DLD1 (cell line): Measurements from ENCODE around the gene ARHGAP30.
"Not testable (repeated sequence)": the region's sequence is repeated elsewhere in the genome, so short reads cannot be mapped to it uniquely, and the experiment has no call there.

Experiments used
- in situ Hi-C: cut with HindIII; loops from 2 replicates; pipeline ENCODE4 v1.10.0; 2017; ENCODE audit warnings: low sequenced_read_pairs

The ARHGAP30 gene

DNA sequence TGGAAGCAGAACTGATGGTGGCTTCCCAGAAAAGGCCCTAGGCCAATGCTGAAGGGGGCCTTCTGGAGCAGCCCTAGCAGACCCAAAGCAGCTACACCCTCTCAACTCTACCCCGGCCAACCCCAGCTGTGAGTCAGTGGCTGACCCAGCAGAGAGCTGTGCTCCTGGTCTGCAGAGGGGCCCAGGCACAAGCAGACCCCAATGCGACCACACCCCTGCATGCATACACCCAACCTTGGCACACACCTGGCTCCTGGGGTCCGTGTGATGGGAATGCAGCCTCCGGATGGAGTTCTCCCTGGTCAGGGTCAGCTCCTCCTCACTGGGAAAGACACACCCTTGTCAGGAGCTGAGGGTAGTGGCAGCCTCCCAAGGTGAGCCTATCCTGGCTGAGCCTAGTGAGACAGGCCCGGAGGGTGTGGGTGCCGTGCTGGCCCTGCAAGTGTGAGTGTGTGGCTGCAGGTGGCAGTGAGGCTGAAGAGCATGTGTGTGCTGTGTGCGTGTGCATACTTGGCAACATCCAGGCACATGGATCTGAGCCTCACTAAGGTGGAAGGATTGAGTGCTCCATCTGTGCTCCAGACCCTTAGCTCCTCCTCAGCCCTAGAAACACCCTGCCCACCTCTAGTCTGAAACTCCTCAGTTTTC, 3.9 kb upstream of the ARHGAP30 start:
- in situ Hi-C loops, result no loop called here

DNA sequence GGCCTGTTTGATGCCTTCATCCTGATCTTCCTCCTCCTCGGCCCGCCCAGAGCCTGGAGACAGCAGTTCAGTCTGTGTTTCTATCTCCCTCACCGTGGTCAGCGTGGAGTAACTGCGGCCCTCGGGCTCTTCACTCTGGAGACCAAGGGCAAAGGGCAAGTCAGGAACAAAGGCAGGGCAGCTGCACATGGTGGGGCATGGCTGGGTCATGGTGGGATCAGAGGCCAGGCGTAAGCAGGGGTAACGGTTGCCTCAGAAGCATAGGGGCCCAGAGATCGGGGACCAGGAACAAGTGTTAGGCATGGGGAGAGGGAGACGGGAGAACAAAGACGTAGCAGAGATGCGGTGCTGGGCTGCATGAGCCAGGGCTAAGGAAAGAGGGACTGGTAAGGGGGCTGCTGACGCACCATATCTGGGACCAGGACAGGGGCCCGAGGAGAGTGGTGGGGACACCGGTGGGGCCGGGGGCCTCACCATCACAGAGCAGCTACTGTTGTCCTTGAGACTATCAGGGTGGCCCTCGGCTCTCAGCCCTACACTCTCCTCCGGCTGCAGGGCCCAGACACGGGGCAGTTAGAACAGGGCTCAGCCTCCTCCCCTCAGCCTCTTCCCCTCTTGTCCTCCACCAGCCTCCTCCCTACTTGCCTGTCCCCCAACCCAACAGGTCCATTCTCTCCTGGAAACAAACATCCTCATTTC, 3.2 kb upstream of the ARHGAP30 start:
- in situ Hi-C loops, result no loop called here

DNA sequence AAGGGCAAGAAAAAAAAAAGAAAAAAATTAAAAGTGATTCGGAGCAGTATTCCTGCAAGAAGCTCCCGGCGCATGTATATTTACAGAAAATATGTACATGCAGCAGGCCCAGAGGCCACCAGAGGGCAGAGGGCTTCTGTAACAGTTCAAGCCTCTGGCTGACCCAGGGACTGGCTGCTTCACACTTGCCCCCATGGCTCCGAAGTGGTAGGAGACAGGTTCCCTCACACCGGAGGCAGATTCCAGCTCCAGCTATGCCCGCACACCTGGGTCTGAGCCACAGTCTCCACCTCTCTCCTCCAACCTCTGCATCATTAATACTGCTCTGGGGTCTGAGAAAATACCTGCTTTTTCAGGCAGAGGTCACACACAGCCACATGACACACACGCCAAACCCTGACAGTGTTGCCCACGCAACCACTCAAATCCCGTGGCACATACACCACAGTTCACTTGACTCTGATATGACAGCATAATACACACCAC, 2.2 kb upstream of the ARHGAP30 start:
- in situ Hi-C loops, result no loop called here

DNA sequence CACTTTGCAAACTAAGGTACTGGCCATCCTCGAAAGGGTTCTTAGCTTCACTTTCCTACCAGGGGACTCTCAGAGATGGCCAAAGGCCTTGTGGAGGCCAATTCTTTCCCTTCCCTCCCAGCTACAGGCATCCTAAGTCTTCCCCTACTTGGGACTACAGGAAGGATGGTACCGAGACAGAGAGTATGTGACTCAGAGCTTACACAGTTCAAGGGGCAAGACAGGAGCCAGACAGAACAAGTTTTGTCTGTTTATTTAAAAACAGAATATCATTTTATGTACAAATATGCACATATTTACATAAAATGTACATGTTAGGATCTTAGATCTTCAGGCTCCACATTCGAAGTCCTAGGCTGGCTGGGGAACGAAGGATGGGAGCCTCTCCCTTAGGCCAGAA, 1.1 kb upstream of the ARHGAP30 start:
- in situ Hi-C loops, result no loop called here

DNA sequence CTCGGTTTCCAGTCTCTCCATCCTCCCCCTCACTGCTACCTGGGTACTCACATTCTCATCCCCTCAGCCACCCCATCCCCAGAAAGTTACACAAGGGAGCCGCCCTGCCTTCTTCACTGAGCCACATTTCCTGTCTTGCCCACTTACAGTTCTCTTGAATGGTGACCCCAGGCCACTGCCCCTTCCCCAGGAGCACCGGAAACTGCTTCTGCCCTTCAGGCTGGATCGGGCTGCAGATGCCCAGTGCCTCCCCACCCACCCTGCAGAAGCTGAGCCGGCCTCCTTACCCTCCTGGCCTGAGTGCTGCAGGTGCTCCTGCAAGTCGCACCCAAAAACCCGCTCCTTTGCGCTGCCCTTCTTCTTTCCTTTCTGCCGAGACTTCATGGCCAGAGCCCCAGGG, 450 bp downstream of the ARHGAP30 start:
- in situ Hi-C loops, result no loop called here

DNA sequence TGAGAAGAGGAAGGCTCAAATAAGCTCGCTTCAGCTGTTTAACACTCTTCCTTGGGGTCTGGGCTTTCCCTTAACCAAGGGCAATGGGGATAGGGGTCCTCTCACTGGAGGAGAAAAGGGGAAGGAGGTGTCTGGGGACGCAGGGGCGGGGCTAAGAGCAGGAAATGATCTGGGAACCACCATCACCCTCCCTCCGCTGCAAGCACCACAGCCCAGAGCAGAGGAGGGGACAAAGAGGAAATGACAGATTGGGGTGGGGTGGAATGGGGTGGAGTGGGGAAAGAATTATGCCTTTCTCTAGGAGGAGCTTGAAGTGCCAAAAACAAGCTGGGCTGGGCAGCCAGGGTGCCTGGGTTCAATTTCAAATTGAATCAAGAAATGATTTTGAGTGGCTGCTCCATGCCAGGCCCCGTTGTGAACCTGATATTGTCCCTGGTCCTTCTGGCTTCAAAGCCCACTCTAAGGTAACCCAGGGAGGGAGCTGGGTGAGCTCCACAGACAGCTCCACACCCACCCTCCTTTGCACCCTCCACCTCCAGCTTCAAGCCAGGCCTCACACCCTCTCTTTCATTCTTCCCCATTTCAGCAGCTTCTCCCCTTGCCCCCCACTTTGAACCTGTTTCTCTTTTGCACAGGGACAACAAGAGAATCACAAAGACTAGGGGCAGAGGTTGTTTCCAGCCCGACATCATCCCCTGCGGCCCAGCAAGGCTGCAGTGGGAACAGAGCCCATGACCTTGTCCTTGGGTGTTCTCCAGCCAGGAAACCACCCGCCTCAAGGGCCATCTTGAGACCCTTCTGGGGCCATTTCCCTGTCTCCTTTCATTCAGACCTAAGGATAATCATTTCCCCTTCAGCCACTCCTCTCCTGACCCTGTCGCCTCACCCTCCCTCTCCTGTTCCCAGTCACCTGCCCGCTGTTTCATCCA, 1.1 kb downstream of the ARHGAP30 start:
- in situ Hi-C loops, result no loop called here

DNA sequence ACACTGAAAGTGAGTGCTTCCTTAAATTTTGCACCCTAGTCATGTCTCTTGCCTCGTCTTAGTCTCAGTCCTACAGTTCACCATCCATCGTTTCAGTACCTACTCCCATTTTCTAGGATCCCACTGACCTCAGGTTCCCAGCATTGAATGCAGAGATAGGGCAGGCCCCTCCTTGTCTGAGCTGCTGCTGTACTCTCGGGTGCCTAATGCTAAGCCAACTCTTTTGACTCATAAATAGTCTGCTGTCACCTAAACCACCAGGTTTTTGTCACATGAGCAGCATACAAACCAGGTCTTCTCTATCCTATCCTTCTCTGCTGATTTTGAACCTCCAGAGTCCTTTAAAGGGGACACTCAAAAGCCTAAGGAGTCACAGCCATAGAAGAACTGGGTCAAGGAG, 3.0 kb downstream of the ARHGAP30 start:
- in situ Hi-C loops, result no loop called here

DNA sequence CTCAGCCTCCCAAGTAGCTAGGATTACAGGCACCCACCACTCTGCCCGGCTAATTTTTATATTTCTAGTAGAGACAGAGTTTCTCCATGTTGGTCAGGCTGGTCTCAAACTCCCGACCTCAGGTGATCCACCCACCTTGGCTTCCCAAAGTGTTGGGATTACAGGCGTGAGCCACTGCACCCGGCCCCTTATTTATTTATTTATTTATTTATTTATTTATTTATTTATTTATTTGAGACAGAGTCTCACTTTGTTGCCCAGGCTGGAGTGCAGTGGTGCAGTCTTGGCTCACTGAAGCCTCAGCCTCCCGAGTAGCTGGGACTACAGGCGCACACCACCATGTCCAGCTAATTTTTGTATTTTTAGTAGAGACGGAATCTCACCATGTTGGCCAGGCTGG, 4.0 kb downstream of the ARHGAP30 start:
- in situ Hi-C loops, result not testable (repeated sequence)

DNA sequence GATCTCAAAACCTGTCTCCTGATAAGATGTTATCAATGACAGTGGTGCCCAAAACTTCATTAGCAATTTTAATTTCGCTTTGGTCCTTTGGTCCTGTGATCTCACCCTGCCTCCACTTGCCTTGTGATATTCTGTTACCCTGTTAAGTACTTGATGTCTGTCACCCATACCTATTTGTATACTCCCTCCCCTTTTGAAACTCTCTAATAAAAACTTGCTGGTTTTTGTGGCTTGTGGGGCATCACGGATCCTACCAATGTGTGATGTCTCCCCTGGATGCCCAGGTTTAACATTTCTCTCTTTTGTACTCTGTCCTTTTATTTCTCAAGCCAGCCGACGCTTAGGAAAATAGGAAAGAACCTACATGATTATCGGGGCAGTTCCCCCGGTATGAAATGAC, 5.8 kb downstream of the ARHGAP30 start:
- in situ Hi-C loops, result not testable (repeated sequence)

DNA sequence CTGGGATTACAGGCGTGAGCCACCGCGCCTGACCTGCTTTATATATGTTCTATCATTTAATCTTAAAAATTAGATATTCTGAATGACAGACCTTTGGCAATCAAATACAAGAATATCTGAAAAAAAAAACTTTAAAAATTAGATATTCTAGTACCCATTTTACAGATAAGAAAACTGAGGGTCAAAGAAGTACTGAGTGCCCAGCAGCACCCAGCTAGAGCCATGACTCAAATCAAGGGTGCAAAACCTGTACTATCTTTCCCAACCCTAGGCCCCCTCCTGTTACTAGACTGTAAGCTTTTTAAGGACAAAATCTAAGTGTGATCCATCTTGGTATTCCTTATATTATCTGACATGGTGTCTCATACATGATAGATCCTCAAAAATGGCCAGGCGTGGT, 8.3 kb downstream of the ARHGAP30 start:
- in situ Hi-C loops, result no loop called here

DNA sequence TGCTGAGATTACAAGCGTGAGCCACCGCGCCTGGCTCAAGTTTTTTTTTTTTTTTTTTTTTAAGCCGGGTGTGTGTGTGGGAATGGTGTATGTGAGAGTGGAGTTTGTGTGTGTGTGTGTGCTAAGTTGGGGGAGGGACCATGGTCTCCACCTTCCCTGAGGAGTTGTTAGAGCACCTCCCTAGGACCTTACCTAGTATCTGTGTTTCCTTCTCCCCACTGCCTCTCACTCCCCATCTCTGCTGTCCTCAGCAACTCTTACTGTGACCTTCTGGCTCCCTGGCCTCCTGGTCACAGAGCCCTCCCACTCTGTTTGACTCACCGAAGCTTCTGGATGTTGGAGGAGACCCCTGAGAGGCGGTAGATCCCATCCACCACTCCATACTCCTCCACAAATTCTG, 10.4 kb downstream of the ARHGAP30 start:
- in situ Hi-C loops, result no loop called here

DNA sequence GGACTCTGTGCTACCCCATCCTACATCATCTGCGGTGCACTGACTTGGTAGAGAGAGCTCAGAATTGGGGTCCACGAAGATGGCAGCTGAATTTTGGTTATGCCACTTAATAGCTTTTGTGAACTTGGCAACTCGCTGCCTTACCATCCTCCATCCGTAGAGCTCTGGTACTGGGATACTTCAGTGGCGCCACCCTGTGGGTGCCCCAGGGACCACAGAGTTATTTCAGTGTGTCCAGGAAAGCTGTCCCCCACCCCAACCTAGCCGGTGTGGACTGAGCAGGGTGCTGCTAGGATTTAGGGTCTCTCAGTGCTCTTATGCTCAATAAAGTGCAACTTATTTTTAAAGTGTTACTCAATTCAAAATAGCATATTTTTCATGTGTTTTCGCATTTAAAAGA, 14.9 kb downstream of the ARHGAP30 start:
- in situ Hi-C loops, result no loop called here

DNA sequence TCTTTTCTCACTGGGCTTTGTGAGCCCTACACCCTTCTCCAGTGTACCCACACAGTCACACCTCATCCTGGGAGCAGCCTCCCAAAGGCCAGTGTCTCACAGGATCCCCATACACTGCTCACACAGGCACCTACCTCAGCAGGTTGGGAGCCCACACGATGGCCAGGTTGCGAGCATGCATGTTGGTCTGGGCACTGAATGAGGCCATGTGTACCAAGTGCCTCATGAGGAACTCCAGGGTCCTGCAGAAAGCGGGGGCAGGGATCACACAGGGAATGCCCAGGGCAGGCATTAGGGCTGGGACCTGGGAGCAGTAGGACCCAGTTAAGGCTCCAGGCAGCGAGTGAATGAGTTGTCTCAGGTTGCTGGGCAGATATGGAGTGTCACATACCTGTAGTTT, 15.5 kb downstream of the ARHGAP30 start:
- in situ Hi-C loops, result no loop called here

DNA sequence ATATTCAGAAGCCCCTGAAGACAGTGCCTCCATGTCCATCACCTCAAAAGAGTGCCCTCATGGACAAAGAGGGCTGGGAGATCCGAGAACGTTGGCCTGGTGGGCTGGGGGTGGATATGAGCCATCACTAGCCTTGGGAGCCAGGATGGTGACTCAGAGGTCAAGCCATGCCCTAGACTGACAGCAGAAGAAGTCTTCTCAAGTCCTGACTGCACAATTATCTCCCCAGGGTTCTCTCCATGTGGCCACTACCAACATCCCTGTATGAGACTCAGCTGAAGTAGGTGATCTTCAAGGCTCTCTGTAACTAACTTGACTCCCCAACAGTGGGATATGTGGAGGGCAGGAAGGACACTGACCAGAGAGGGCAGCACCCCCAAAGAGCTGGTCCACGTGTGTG, 16.8 kb downstream of the ARHGAP30 start:
- in situ Hi-C loops, result no loop called here

DNA sequence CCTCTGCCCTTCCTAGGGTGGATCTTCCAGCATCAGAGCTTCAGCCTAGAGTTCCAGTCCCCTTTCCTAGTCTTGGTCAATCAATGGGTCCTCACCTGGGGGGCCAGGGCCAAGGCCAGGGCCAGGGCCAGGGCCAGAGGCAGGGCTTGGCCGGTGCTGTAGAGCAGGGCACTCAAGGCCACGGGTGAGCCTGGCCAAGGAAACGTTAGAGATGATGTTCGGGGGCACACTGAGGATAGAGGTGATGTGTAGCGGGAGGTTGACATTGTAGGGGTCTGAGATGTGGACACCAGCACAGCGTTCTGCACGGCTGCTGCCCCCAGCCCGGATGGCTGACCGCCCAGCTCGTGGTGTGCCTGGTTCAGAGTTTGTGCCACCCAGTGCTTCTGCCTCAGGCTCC, 18.5 kb downstream of the ARHGAP30 start:
- in situ Hi-C loops, result no loop called here

DNA sequence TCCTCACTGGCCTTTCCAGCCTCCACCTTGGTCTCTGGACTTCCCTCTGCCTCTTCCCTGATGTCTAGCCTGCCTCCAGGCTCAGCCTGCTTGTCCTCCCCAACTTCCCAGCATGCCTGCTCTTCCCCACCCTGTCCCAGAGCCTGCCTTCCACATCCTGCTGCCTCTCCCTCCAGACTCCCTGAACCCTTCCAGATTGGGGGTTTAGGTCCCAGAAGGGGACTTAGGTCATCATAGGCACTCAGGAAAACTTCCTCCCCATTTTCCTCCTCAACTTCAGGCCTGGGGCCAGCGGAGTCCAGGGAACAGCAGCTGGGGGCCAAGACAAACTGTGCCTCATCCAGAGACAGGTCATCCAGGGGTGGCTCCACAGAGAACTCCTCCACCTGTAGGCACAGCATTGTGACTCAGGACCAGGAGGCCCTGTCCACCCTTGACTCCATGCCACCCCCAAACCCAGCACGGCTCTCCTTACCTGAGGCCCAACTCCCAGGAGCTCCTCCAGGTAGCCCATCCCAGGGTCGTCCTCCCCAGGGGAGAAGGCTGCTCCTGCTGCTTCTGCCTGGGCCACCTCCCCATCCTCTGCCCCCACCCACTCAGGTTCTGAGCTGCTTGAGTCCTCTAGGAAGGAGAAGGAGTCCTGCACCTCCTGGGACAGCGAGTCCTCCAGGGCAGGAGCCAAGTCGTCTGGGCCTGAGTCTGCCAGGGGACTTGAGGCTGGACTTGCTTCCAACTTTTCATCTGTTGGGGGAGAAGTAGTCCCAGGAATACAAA, 20.6 kb downstream of the ARHGAP30 start:
- in situ Hi-C loops, result no loop called here

DNA sequence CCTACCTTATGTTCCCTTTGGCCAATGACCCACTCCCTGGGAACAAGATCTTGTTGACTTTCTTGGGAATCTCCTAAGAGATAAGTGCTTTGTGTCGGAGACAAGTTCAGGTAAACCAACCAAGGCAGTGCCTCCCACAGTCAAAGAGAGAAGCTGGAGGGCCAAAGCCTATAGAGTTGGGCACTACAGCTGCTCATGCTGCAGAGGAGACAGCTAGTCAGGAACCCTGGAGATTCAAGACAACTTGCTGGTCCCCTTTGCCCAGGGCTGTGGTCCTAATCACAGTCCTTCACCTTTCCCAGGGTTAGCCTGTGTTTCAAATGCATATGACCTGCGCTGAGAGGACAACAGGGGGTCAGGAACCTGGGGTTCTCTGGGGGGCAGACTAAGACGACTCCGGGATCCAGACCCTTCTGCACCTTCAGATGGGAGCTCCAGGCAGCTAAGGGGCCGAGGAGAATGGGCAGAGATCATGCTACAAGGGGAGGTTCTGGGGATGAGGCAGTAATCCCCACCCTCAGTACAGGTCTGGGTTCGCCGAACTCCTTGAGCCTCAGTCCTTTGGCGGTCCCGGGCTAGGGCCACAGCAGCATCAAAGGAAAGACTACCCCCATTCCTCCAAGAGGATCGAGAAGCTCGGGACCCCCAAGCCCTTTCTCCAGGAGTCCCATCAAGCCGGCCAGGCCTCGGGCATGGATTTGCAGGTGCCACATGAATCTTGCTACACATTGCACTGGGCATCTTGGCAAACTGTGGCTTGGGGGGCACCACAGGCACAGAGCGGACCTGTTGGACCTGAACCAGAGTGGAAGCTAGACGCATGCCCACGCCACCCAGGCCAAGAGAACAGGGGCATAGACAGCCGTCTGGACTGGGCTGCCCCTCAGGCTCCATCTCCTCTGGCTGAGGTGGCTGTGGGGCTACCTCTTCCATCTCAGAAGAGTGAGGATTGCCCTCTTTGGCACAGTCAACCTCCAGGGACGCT, 22.0 kb downstream of the ARHGAP30 start:
- in situ Hi-C loops, result no loop called here

DNA sequence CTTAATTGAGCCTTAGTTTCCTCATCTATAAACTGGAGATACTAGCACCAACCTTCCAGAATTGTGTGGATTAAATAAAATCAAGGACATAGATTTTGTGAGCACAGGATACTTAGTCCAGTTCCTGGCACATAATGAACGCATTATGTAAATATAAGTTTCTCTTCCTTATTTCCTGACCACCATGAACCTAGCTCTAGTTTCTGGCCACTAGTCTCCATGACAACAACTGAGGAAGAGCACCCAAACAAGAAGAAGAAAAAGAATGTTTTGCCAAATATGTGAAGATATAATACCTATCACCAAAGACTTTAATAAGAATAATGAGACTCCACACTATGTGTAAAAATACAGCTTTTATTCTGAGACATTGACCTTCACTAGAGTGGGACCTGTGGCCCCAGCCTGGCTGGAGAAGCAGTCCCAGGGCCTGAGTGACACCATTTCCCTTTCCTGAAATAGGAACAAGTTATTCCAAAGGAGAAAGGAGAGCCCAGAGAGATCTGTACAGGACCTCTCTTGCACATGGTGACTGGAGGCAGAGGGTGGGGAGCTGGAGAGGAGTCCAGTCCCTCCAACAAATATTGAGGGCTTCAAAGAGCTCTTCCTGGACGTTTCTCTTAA, 23.0 kb downstream of the ARHGAP30 start:
- in situ Hi-C loops, result no loop called here
